ENCODE measurements around the gene ZNF569. TPM values are rescaled to one million over a fixed set of nuclear protein-coding genes. Genes with fewer than 3 reads are reported as not detected.

The ZNF569 gene
- total RNA-seq, 1 experiment from 2014 or later, result 15.5 TPM

GRCh38 chr19:37511821-37512220, 44.6 kb upstream of the ZNF569 start:
- H3K36me3 Mint-ChIP-seq, result peaks cover 28% of the 10 kb centered on the region
- no peak overlapping the region for H3K27ac Mint-ChIP-seq
- ChIA-PET POLR2A (no interaction called here), CTCF (no interaction called here)
- TF ChIP-seq NR3C1 (CRISPR knock-in tag; conservative IDR thresholded peaks at IDR 0.05; ENCODE audit: low read depth), result no peak
- no peak for TF ChIP-seq KAT7 (CRISPR knock-in tag; IDR thresholded peaks at IDR 0.05; ENCODE audit: borderline replicate concordance)
- no peak for TF ChIP-seq IRF2 (CRISPR knock-in tag; IDR thresholded peaks at IDR 0.05; ENCODE audit: borderline replicate concordance, low read depth)
- ATAC-seq (no peak), DNase-seq (ENCODE audit: low spot score) (no peak)
- no peaks in the 10 kb centered on the region for H3K27me3 Mint-ChIP-seq (ENCODE audit: low read depth)
- H3K4me1 Mint-ChIP-seq, result no peaks in the 10 kb centered on the region
- H3K9me3 Mint-ChIP-seq, result no peaks in the 10 kb centered on the region
- H3K4me3 Mint-ChIP-seq, result no peak overlapping the region

- CTCF ChIA-PET, result no interaction called here
- TF ChIP-seq, protein P1, sequence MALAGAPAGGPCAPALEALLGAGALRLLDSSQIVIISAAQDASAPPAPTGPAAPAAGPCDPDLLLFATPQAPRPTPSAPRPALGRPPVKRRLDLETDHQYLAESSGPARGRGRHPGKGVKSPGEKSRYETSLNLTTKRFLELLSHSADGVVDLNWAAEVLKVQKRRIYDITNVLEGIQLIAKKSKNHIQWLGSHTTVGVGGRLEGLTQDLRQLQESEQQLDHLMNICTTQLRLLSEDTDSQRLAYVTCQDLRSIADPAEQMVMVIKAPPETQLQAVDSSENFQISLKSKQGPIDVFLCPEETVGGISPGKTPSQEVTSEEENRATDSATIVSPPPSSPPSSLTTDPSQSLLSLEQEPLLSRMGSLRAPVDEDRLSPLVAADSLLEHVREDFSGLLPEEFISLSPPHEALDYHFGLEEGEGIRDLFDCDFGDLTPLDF (CRISPR knock-in tag; IDR thresholded peaks at IDR 0.05), result no peak
- TF ChIP-seq, protein P2, sequence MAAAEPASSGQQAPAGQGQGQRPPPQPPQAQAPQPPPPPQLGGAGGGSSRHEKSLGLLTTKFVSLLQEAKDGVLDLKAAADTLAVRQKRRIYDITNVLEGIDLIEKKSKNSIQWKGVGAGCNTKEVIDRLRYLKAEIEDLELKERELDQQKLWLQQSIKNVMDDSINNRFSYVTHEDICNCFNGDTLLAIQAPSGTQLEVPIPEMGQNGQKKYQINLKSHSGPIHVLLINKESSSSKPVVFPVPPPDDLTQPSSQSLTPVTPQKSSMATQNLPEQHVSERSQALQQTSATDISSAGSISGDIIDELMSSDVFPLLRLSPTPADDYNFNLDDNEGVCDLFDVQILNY (CRISPR knock-in tag; IDR thresholded peaks at IDR 0.05), result no peak
- no peak for DNase-seq (ENCODE audit: low spot score)
- Mint-ChIP-seq H3K4me1 (no peaks in the 10 kb centered on the region), H3K27ac (no peak overlapping the region), H3K4me3 (no peak overlapping the region), H3K27me3 (ENCODE audit: low read depth) (no peaks in the 10 kb centered on the region), H3K36me3 (peaks cover 25% of the 10 kb centered on the region), H3K9me3 (no peaks in the 10 kb centered on the region)
- POLR2A ChIA-PET, result no interaction called here
- ATAC-seq, result no peak
These were observed 43.9 kb upstream of the ZNF569 start for GRCh38 chr19:37511186-37511585.

DNA sequence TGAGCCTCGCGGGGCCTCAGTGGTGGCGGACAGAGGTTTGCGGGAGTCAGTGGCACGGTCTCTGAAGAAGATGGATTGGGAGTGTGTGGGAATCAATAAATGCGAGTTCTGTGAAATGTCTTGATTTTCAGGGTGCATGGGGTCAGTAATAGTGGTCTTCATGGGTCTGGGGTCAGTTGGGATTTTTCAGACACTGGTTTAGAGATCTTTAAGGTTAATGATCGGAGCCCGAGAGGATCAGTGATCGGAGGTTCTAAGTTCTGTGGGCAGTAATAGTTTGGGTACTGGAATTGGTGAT, 39.9 kb upstream of the ZNF569 start:
- Mint-ChIP-seq H3K27ac (no peak overlapping the region), H3K4me3 (no peak overlapping the region), H3K27me3 (ENCODE audit: low read depth) (no peaks in the 10 kb centered on the region), H3K9me3 (no peaks in the 10 kb centered on the region), H3K4me1 (no peaks in the 10 kb centered on the region), H3K36me3 (peaks cover 9% of the 10 kb centered on the region)
- ATAC-seq, result no peak
- ChIA-PET CTCF (interaction anchor here (1.0 to 2.1 kb wide), 4 partner anchors 45 to 213 kb away, joined by 3 to 7 read pairs (median 4); partner anchors contain the start of genes ZNF527 and ZNF607), POLR2A (interaction anchor here (0.8 to 1.9 kb wide), 8 partner anchors 18 to 734 kb away, joined by 3 to 13 read pairs (median 5); partner anchors contain the start of genes ZNF527, ZNF540, ZNF569 and ZNF570)
- no peak for DNase-seq (ENCODE audit: low spot score)
- no peak for TF ChIP-seq OVOL2 (CRISPR knock-in tag; IDR thresholded peaks at IDR 0.05; ENCODE audit: borderline replicate concordance)
- TF ChIP-seq, protein P3, sequence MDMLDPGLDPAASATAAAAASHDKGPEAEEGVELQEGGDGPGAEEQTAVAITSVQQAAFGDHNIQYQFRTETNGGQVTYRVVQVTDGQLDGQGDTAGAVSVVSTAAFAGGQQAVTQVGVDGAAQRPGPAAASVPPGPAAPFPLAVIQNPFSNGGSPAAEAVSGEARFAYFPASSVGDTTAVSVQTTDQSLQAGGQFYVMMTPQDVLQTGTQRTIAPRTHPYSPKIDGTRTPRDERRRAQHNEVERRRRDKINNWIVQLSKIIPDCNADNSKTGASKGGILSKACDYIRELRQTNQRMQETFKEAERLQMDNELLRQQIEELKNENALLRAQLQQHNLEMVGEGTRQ (CRISPR knock-in tag; IDR thresholded peaks at IDR 0.05), result no peak
- TF ChIP-seq ZNF263 (CRISPR knock-in tag; IDR thresholded peaks at IDR 0.05; ENCODE audit: low read depth), result no peak
- TF ChIP-seq, protein P4, sequence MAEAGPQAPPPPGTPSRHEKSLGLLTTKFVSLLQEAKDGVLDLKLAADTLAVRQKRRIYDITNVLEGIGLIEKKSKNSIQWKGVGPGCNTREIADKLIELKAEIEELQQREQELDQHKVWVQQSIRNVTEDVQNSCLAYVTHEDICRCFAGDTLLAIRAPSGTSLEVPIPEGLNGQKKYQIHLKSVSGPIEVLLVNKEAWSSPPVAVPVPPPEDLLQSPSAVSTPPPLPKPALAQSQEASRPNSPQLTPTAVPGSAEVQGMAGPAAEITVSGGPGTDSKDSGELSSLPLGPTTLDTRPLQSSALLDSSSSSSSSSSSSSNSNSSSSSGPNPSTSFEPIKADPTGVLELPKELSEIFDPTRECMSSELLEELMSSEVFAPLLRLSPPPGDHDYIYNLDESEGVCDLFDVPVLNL (CRISPR knock-in tag; IDR thresholded peaks at IDR 0.05; ENCODE audit: borderline replicate concordance, low read depth), result no peak
- no peak for TF ChIP-seq PRRX2 (CRISPR knock-in tag; IDR thresholded peaks at IDR 0.05)
- no peak for TF ChIP-seq NR1H2 (CRISPR knock-in tag; IDR thresholded peaks at IDR 0.05)
- no peak for TF ChIP-seq ATF1 (CRISPR knock-in tag; IDR thresholded peaks at IDR 0.05)
- no peak for TF ChIP-seq ZNF232 (CRISPR knock-in tag; IDR thresholded peaks at IDR 0.05)
- TF ChIP-seq ZNF396 (CRISPR knock-in tag; IDR thresholded peaks at IDR 0.05; ENCODE audit: borderline replicate concordance), result no peak
- TF ChIP-seq, protein P2 (CRISPR knock-in tag; IDR thresholded peaks at IDR 0.05), result no peak
- no peak for TF ChIP-seq STAT6 (CRISPR knock-in tag; conservative IDR thresholded peaks at IDR 0.05; ENCODE audit: low read depth)
- no peak for TF ChIP-seq MXD4 (CRISPR knock-in tag; IDR thresholded peaks at IDR 0.05; ENCODE audit: borderline replicate concordance)
- TF ChIP-seq, protein P5, sequence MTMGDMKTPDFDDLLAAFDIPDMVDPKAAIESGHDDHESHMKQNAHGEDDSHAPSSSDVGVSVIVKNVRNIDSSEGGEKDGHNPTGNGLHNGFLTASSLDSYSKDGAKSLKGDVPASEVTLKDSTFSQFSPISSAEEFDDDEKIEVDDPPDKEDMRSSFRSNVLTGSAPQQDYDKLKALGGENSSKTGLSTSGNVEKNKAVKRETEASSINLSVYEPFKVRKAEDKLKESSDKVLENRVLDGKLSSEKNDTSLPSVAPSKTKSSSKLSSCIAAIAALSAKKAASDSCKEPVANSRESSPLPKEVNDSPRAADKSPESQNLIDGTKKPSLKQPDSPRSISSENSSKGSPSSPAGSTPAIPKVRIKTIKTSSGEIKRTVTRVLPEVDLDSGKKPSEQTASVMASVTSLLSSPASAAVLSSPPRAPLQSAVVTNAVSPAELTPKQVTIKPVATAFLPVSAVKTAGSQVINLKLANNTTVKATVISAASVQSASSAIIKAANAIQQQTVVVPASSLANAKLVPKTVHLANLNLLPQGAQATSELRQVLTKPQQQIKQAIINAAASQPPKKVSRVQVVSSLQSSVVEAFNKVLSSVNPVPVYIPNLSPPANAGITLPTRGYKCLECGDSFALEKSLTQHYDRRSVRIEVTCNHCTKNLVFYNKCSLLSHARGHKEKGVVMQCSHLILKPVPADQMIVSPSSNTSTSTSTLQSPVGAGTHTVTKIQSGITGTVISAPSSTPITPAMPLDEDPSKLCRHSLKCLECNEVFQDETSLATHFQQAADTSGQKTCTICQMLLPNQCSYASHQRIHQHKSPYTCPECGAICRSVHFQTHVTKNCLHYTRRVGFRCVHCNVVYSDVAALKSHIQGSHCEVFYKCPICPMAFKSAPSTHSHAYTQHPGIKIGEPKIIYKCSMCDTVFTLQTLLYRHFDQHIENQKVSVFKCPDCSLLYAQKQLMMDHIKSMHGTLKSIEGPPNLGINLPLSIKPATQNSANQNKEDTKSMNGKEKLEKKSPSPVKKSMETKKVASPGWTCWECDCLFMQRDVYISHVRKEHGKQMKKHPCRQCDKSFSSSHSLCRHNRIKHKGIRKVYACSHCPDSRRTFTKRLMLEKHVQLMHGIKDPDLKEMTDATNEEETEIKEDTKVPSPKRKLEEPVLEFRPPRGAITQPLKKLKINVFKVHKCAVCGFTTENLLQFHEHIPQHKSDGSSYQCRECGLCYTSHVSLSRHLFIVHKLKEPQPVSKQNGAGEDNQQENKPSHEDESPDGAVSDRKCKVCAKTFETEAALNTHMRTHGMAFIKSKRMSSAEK (CRISPR knock-in tag; IDR thresholded peaks at IDR 0.05; ENCODE audit: borderline replicate concordance), result no peak
- TF ChIP-seq FOXJ3 (CRISPR knock-in tag; IDR thresholded peaks at IDR 0.05; ENCODE audit: borderline replicate concordance), result no peak
- TF ChIP-seq JAZF1 (CRISPR knock-in tag; IDR thresholded peaks at IDR 0.05), result no peak
- TF ChIP-seq SMAD3 (CRISPR knock-in tag; IDR thresholded peaks at IDR 0.05; ENCODE audit: borderline replicate concordance), result no peak
